ENCODE data around the gene VWA8.

DNA sequence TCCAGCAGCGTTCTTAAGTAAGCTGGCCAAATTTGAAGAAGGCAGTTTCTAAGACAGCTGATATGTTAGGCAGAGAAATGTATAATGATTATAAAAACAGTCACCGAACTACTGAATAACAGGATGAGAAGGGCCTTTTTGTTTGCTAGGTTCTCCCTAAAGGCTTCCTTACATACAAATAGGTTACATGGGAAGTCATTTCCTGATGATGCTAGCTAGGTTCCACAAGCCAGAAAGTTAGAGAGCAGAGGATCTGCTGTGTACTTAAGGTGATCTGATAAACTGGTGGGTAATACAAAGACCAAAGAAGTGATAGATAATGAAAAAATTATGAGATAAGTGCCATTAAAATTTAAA, 139.7 kb downstream of the VWA8 start:
- no peak for TF ChIP-seq SIN3A (IDR thresholded peaks at IDR 0.05; ENCODE audit: borderline replicate concordance, insufficient read depth, low read length)
- TF ChIP-seq, protein P1, sequence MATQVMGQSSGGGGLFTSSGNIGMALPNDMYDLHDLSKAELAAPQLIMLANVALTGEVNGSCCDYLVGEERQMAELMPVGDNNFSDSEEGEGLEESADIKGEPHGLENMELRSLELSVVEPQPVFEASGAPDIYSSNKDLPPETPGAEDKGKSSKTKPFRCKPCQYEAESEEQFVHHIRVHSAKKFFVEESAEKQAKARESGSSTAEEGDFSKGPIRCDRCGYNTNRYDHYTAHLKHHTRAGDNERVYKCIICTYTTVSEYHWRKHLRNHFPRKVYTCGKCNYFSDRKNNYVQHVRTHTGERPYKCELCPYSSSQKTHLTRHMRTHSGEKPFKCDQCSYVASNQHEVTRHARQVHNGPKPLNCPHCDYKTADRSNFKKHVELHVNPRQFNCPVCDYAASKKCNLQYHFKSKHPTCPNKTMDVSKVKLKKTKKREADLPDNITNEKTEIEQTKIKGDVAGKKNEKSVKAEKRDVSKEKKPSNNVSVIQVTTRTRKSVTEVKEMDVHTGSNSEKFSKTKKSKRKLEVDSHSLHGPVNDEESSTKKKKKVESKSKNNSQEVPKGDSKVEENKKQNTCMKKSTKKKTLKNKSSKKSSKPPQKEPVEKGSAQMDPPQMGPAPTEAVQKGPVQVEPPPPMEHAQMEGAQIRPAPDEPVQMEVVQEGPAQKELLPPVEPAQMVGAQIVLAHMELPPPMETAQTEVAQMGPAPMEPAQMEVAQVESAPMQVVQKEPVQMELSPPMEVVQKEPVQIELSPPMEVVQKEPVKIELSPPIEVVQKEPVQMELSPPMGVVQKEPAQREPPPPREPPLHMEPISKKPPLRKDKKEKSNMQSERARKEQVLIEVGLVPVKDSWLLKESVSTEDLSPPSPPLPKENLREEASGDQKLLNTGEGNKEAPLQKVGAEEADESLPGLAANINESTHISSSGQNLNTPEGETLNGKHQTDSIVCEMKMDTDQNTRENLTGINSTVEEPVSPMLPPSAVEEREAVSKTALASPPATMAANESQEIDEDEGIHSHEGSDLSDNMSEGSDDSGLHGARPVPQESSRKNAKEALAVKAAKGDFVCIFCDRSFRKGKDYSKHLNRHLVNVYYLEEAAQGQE (IDR thresholded peaks at IDR 0.05; ENCODE audit: insufficient read depth in 1 of 2, low read depth in 2 of 2, low read length in 2 of 2): no peak
- no peak for TF ChIP-seq POLR2AphosphoS5 (IDR thresholded peaks at IDR 0.05; ENCODE audit: low read depth, low read length)
